HL-60/S4 treated with retinoic acid at 250 ng/mL for 4 days and 3 days (cell line): ENCODE results near the gene AP3B1.
"Not testable (repeated sequence)": the region's sequence is repeated elsewhere in the genome, so short reads cannot be mapped to it uniquely, and the experiment has no call there.

Source experiments
- in situ Hi-C: fragments of 300-500 bp; cut with MboI; formaldehyde crosslinking; loops from 2 replicates; pipeline ENCODE4 v1.7.0; 2022; ENCODE audit warnings: low sequenced_read_pairs

AP3B1 gene

GRCh38 chr5:78075301-78075700, 219.2 kb downstream of the AP3B1 start:
- in situ Hi-C loops: no loop called here

- in situ Hi-C loops: not testable (repeated sequence)
Observed at GRCh38 chr5:78070691-78071090, 223.8 kb downstream of the AP3B1 start.

GRCh38 chr5:78067581-78067980, 226.9 kb downstream of the AP3B1 start:
- in situ Hi-C loops: not testable (repeated sequence)

- in situ Hi-C loops: not testable (repeated sequence)
Observed at GRCh38 chr5:78066722-78067121, 227.8 kb downstream of the AP3B1 start.

GRCh38 chr5:78065663-78066062, 228.8 kb downstream of the AP3B1 start:
- in situ Hi-C loops: no loop called here

- in situ Hi-C loops: no loop called here
Observed at GRCh38 chr5:78064941-78065472, 229.5 kb downstream of the AP3B1 start.

GRCh38 chr5:78063495-78063894, 231.0 kb downstream of the AP3B1 start:
- in situ Hi-C loops: no loop called here

- in situ Hi-C loops: no loop called here
Observed at GRCh38 chr5:78062645-78063044, 231.9 kb downstream of the AP3B1 start.

GRCh38 chr5:78060421-78060820, 234.1 kb downstream of the AP3B1 start:
- in situ Hi-C loops: no loop called here

- in situ Hi-C loops: no loop called here
Observed at GRCh38 chr5:78058625-78059024, 235.9 kb downstream of the AP3B1 start.

- in situ Hi-C loops: no loop called here
Observed at GRCh38 chr5:78056901-78057514, 237.5 kb downstream of the AP3B1 start.

- in situ Hi-C loops: no loop called here
Observed at GRCh38 chr5:78056053-78056452, 238.4 kb downstream of the AP3B1 start.

- in situ Hi-C loops: no loop called here
Observed at GRCh38 chr5:78050888-78051287, 243.6 kb downstream of the AP3B1 start.

- in situ Hi-C loops: not testable (repeated sequence)
Observed at GRCh38 chr5:78046823-78047222, 247.7 kb downstream of the AP3B1 start.

- in situ Hi-C loops: no loop called here
Observed at GRCh38 chr5:78046006-78046405, 248.5 kb downstream of the AP3B1 start.

- in situ Hi-C loops: no loop called here
Observed at GRCh38 chr5:78041805-78042204, 252.7 kb downstream of the AP3B1 start.

- in situ Hi-C loops: no loop called here
Observed at GRCh38 chr5:78025540-78025939, 269.0 kb downstream of the AP3B1 start.

GRCh38 chr5:78019744-78020143, 274.8 kb downstream of the AP3B1 start:
- in situ Hi-C loops: no loop called here

- in situ Hi-C loops: no loop called here
Observed at GRCh38 chr5:78016863-78017529, 277.5 kb downstream of the AP3B1 start.

- in situ Hi-C loops: no loop called here
Observed at GRCh38 chr5:78009937-78010527, 284.5 kb downstream of the AP3B1 start.

GRCh38 chr5:78008356-78008967, 286.0 kb downstream of the AP3B1 start:
- in situ Hi-C loops: no loop called here

- in situ Hi-C loops: no loop called here
Observed at GRCh38 chr5:78007233-78007632, 287.3 kb downstream of the AP3B1 start.
